ENCODE data around the gene ATP6V0A4. TPM values are rescaled to one million over a fixed set of nuclear protein-coding genes. Genes with fewer than 3 reads are reported as not detected.

ATP6V0A4 gene
- total and polyA plus RNA-seq, 2 of the 13 experiments (the other 11 are each of a cell fraction or from before 2014, with no cell fraction given), result 0.24 to 0.25 TPM

GRCh38 chr7:138720286-138720685 lies 77.7 kb downstream of the ATP6V0A4 start:
- intact Hi-C loops (cut with micrococcal nuclease; ENCODE audit: unreplicated experiment) (no loop called here), in situ Hi-C loops (cut with HindIII; ENCODE audit: extremely low pct_ligation_motif_present, low pct_unique_long_range_greater_than_20kb) (no loop called here)
- BruUV-seq (replicated peaks), result no TSS peak
- DNase-seq (ENCODE audit: low spot score), result no peak
- FAIRE-seq, result no peak
- no peaks in the 10 kb centered on the region for H3K79me2 ChIP-seq (ENCODE audit: insufficient read depth, low read length)
- 19% methylated on average over 4 of the region's 4 CpGs for WGBS (ENCODE audit: low lambda C conversion rate)
- ATAC-seq, result no peak
- no peak overlapping the region for H3K27ac ChIP-seq (ENCODE audit: extremely low read length, insufficient read depth, low read length)
- H3K36me3 ChIP-seq (replicated peaks in 1 of 2; ENCODE audit: control insufficient read depth in 1 of 2, insufficient read depth in 2 of 2, low read length in 2 of 2), result no peaks in the 10 kb centered on the region
- no peaks in the 10 kb centered on the region for H4K20me1 ChIP-seq (ENCODE audit: insufficient read depth, low read length)
- no peak overlapping the region for H3K4me2 ChIP-seq (ENCODE audit: low read depth, low read length)
- H3K4me1 ChIP-seq (ENCODE audit: insufficient read depth, low read length), result no peaks in the 10 kb centered on the region
- CTCF ChIA-PET (ENCODE audit: low intra/inter-chr PET ratio, low total read pairs), result no interaction called here
- H3K9ac ChIP-seq (ENCODE audit: insufficient read depth, low read depth, low read length), result no peak overlapping the region
- H3K9me3 ChIP-seq (ENCODE audit: low read length), result no peaks in the 10 kb centered on the region
- POLR2A ChIA-PET, result no interaction called here
- peaks cover 0 to 12% of the 10 kb centered on the region in 2 experiments; a peak in 3 of 5 replicates for H3K27me3 ChIP-seq (ENCODE audit: control insufficient read depth in 1 of 2, insufficient read depth in 2 of 2, low read length in 2 of 2)
- TF ChIP-seq DPF2 (CRISPR knock-in tag; IDR thresholded peaks at IDR 0.05; ENCODE audit: borderline replicate concordance, low read depth) (no peak), SP1 (IDR thresholded peaks at IDR 0.05) (no peak), SP1 (CRISPR knock-in tag; IDR thresholded peaks at IDR 0.05) (no peak), ELF1 (CRISPR knock-in tag; IDR thresholded peaks at IDR 0.05) (no peak), ZNF30 (CRISPR knock-in tag; IDR thresholded peaks at IDR 0.05) (no peak), RAD51 (IDR thresholded peaks at IDR 0.05; ENCODE audit: borderline replicate concordance) (no peak), ZNF256 (CRISPR knock-in tag; conservative IDR thresholded peaks at IDR 0.05) (no peak), ZFP36L2 (CRISPR knock-in tag; IDR thresholded peaks at IDR 0.05) (no peak), ZSCAN20 (CRISPR knock-in tag; IDR thresholded peaks at IDR 0.05; ENCODE audit: borderline replicate concordance) (no peak), ZNF44 (CRISPR knock-in tag; IDR thresholded peaks at IDR 0.05) (no peak)
- TF ChIP-seq, protein P1, sequence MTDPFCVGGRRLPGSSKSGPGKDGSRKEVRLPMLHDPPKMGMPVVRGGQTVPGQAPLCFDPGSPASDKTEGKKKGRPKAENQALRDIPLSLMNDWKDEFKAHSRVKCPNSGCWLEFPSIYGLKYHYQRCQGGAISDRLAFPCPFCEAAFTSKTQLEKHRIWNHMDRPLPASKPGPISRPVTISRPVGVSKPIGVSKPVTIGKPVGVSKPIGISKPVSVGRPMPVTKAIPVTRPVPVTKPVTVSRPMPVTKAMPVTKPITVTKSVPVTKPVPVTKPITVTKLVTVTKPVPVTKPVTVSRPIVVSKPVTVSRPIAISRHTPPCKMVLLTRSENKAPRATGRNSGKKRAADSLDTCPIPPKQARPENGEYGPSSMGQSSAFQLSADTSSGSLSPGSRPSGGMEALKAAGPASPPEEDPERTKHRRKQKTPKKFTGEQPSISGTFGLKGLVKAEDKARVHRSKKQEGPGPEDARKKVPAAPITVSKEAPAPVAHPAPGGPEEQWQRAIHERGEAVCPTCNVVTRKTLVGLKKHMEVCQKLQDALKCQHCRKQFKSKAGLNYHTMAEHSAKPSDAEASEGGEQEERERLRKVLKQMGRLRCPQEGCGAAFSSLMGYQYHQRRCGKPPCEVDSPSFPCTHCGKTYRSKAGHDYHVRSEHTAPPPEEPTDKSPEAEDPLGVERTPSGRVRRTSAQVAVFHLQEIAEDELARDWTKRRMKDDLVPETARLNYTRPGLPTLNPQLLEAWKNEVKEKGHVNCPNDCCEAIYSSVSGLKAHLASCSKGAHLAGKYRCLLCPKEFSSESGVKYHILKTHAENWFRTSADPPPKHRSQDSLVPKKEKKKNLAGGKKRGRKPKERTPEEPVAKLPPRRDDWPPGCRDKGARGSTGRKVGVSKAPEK (CRISPR knock-in tag; IDR thresholded peaks at IDR 0.05; ENCODE audit: borderline replicate concordance), result no peak
- no peak overlapping the region for H2AFZ ChIP-seq (ENCODE audit: low read length)
- H3K4me3 ChIP-seq (replicated peaks in 1 of 3; ENCODE audit: insufficient read depth in 1 of 3, low read depth in 2 of 3, low read length in 3 of 3), result no peak overlapping the region

Data from HepG2 (cell line).